Activated B cell treated with CpG ODN at 0.5 μM for 24 hours (primary cell): ENCODE results near the gene LRRC45. TPM values are rescaled to one million over a fixed set of nuclear protein-coding genes. Genes with fewer than 3 reads are reported as not detected.

Experiments
- ATAC-seq: fragments of 200-7000 bp; cut with Tn5 transposase; one replicate; pipeline ENCODE4 v1.10.0; 2021; ENCODE audit warnings: low read depth, mild to moderate bottlenecking, moderate library complexity
- CTCF ChIA-PET: fragments of 350-600 bp; sonication (Branson Sonifier 250); formaldehyde crosslinking; loops from one replicate; lab custom pipeline; 2021; ENCODE audit warnings: antibody characterized with exemption; lab: Charles Lee
- POLR2A ChIA-PET: fragments of 350-600 bp; sonication (Branson Sonifier 250); formaldehyde crosslinking; loops from one replicate; lab custom pipeline; 2021; ENCODE audit warnings: antibody characterized with exemption; lab: Charles Lee
- DNase-seq: peaks from one replicate; pipeline ENCODE4 v3.0.0; 2022
- H3K27ac Mint-ChIP-seq: one replicate; pipeline ENCODE4 v1.8.0; 2020; ENCODE audit warnings: mixed read lengths
- H3K27me3 Mint-ChIP-seq: one replicate; pipeline ENCODE4 v1.8.0; 2021; ENCODE audit warnings: mixed read lengths
- H3K36me3 Mint-ChIP-seq: one replicate; pipeline ENCODE4 v1.8.0; 2021; ENCODE audit warnings: low read depth, mixed read lengths
- H3K4me1 Mint-ChIP-seq: one replicate; pipeline ENCODE4 v1.8.0; 2021; ENCODE audit warnings: mixed read lengths
- H3K4me3 Mint-ChIP-seq: one replicate; pipeline ENCODE4 v1.8.0; 2020; ENCODE audit warnings: mild to moderate bottlenecking, mixed read lengths
- H3K9me3 Mint-ChIP-seq: one replicate; pipeline ENCODE4 v1.8.0; 2020; ENCODE audit warnings: mixed read lengths
- intact Hi-C: fragments of 100-400 bp; cut with micrococcal nuclease; formaldehyde crosslinking; loops from one replicate; pipeline ENCODE4 v1.15.1; 2024
- total RNA-seq: library from RNA; stranded (reverse); gene quantifications from 2 replicates; pipeline ENCODE4 v1.2.3, GENCODE V29; 2022
- TF ChIP-seq, protein P1 (sequence below): fragments of 200-600 bp; IDR thresholded peaks from one replicate; pipeline ENCODE4 v1.8.0; 2022; ENCODE audit warnings: antibody characterized with exemption, mild to moderate bottlenecking

LRRC45 gene
- total RNA-seq, 1 donor from 2014 or later, result 10.6 TPM

DNA sequence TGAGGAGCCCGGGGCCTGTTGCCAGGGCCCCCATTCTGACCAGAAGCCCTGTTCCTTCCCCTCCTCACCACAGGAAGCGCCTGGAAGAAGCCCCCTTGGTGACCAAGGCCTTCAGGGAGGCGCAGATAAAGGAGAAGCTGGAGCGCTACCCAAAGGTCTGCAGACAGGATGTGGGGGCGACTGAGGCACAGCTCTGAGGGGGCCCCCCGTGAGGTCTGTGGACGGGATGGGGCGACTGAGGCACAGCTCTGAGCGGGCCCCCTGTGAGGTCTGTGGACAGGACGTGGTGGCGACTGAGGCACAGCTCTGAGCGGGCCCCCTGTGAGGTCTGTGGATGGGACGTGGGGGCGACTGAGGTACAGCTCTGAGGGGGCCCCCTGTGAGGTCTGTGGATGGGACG lies 13.7 kb upstream of the LRRC45 start:
- intact Hi-C loops, result no loop called here
- H3K9me3 Mint-ChIP-seq, result no peaks in the 10 kb centered on the region
- no peaks in the 10 kb centered on the region for H3K4me1 Mint-ChIP-seq
- ATAC-seq (no peak), DNase-seq (no peak)
- no peak overlapping the region for H3K27ac Mint-ChIP-seq
- TF ChIP-seq, protein P1, sequence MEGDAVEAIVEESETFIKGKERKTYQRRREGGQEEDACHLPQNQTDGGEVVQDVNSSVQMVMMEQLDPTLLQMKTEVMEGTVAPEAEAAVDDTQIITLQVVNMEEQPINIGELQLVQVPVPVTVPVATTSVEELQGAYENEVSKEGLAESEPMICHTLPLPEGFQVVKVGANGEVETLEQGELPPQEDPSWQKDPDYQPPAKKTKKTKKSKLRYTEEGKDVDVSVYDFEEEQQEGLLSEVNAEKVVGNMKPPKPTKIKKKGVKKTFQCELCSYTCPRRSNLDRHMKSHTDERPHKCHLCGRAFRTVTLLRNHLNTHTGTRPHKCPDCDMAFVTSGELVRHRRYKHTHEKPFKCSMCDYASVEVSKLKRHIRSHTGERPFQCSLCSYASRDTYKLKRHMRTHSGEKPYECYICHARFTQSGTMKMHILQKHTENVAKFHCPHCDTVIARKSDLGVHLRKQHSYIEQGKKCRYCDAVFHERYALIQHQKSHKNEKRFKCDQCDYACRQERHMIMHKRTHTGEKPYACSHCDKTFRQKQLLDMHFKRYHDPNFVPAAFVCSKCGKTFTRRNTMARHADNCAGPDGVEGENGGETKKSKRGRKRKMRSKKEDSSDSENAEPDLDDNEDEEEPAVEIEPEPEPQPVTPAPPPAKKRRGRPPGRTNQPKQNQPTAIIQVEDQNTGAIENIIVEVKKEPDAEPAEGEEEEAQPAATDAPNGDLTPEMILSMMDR, result no peak
- no peaks in the 10 kb centered on the region for H3K27me3 Mint-ChIP-seq
- ChIA-PET POLR2A (no interaction called here), CTCF (interaction anchor here (0.6 kb wide), 1 partner anchor 20 kb away, joined by 3 read pairs; no protein-coding TSS in a partner anchor)
- no peaks in the 10 kb centered on the region for H3K36me3 Mint-ChIP-seq
- no peak overlapping the region for H3K4me3 Mint-ChIP-seq

DNA sequence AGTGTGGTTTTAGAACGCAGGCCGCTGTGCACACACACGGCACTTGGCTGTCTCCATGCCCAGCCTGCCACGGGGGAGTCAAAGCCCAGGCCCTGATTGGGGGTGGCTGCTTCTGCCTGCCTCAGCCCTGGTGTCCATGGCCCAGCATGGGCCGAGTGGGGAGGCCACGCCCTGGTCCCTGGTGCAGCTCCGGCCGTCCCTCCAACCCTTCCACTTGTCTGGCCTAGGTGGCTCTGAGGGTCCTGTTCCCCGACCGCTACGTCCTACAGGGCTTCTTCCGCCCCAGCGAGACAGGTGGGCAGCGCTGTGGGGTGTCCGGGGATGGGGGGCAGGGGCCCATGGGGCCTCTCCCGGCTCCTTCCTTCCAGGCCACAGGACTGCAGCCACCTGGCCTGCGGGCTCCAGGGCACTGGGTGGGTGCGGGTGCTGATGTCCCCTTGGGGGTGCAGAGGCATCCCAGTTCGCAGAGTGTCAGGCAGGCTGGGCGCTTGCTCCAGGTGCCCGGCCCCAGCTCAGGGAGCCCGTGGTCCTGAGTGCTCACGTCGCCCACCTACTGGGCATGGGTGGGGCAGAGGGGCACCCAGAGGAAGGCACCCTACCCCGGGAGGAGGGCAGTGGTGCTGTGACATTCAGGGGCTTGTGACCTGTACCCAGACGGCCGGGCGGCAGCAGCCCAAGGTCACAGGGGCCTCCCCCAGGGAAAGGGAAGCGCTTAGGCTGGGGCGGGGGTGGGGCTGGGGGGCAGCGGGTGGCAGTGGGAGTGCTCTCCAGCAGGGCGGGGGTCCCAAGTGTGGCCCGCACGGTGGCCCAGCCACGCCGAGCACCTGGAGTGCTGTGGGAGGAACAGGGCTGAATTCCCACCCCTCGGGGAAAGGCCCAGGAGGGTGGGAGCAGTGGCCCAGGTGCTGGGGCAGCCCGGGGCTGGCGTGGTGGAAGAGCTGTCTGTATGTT lies 12.3 kb upstream of the LRRC45 start:
- intact Hi-C loops, result no loop called here
- DNase-seq (no peak), ATAC-seq (no peak)
- Mint-ChIP-seq H3K4me3 (no peak overlapping the region), H3K27me3 (no peaks in the 10 kb centered on the region), H3K4me1 (no peaks in the 10 kb centered on the region), H3K9me3 (no peaks in the 10 kb centered on the region), H3K36me3 (no peaks in the 10 kb centered on the region), H3K27ac (no peak overlapping the region)
- TF ChIP-seq, protein P1, result no peak
- ChIA-PET POLR2A (no interaction called here), CTCF (no interaction called here)

DNA sequence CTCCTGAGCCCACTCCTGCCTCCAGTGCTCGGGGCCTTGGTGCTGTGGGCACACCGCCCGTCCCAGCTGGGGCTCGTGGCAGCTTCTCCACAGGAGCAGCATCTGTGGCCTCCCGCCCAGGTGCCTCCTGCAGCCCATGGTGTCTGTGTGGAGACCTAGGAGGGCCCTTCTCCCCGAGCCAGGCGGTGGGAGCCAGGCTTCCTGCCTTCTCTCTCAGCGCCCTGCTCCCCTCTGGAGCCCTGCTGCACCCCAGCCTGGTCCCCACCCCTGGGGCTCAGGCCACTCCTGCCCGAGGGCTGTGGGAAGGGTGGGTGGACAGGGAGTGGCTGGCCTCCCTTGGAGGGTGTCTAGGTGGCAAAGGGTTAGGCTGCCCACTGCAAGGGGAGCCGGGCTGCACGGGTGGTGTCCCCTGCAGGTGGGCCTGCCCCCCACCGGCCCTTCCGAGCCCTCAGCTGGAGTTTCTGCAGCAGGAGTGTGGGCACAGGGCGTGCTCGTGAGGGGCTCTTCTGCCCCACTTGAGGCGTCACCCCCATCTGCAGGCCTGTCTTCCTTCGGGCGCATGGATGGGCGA lies 11.4 kb upstream of the LRRC45 start:
- H3K9me3 Mint-ChIP-seq, result no peaks in the 10 kb centered on the region
- TF ChIP-seq, protein P1, result no peak
- H3K27me3 Mint-ChIP-seq, result no peaks in the 10 kb centered on the region
- H3K4me1 Mint-ChIP-seq, result no peaks in the 10 kb centered on the region
- no peak overlapping the region for H3K27ac Mint-ChIP-seq
- H3K36me3 Mint-ChIP-seq, result no peaks in the 10 kb centered on the region
- ChIA-PET POLR2A (no interaction called here), CTCF (no interaction called here)
- ATAC-seq (no peak), DNase-seq (no peak)
- intact Hi-C loops, result no loop called here
- no peak overlapping the region for H3K4me3 Mint-ChIP-seq

GRCh38 chr17:82012261-82012639 lies 10.9 kb upstream of the LRRC45 start:
- ChIA-PET POLR2A (no interaction called here), CTCF (no interaction called here)
- Mint-ChIP-seq H3K36me3 (no peaks in the 10 kb centered on the region), H3K27me3 (no peaks in the 10 kb centered on the region), H3K4me3 (no peak overlapping the region), H3K27ac (no peak overlapping the region), H3K4me1 (no peaks in the 10 kb centered on the region), H3K9me3 (no peaks in the 10 kb centered on the region)
- intact Hi-C loops, result no loop called here
- no peak for ATAC-seq
- TF ChIP-seq, protein P1, result no peak
- DNase-seq, result no peak

- Mint-ChIP-seq H3K9me3 (no peaks in the 10 kb centered on the region), H3K27me3 (no peaks in the 10 kb centered on the region), H3K4me1 (no peaks in the 10 kb centered on the region), H3K27ac (no peak overlapping the region), H3K36me3 (no peaks in the 10 kb centered on the region), H3K4me3 (no peak overlapping the region)
- DNase-seq (no peak), ATAC-seq (no peak)
- intact Hi-C loops, result no loop called here
- POLR2A ChIA-PET, result no interaction called here
- CTCF ChIA-PET, result no interaction called here
- TF ChIP-seq, protein P1, result no peak
Measured at GRCh38 chr17:82012640-82013295, 10.3 kb upstream of the LRRC45 start.
